ENCODE measurements around the gene TRNAU1AP.

DNA sequence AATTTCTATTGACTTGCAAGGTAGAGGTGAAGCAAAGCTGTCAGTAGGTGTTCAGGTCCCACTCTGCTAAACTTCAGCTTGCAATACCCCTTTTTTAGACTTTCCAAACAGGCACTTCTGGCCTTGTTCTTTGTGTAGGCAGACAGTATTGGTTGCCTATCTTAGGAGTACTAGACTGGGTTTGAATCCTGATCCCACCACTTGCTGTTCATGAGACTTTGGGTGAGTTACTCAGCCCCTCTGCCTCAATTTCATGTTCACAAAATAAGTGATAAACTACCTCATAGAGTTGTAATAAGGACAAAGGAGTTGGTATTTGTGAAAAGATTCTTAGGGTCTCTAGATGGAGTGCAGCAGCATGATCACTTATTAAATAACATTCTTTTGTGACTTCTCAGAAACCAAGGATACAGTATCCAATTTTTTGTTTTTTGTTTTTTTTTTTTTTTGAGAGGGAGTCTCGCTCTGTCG lies 41.9 kb upstream of the TRNAU1AP start:
- TF ChIP-seq, protein P1, sequence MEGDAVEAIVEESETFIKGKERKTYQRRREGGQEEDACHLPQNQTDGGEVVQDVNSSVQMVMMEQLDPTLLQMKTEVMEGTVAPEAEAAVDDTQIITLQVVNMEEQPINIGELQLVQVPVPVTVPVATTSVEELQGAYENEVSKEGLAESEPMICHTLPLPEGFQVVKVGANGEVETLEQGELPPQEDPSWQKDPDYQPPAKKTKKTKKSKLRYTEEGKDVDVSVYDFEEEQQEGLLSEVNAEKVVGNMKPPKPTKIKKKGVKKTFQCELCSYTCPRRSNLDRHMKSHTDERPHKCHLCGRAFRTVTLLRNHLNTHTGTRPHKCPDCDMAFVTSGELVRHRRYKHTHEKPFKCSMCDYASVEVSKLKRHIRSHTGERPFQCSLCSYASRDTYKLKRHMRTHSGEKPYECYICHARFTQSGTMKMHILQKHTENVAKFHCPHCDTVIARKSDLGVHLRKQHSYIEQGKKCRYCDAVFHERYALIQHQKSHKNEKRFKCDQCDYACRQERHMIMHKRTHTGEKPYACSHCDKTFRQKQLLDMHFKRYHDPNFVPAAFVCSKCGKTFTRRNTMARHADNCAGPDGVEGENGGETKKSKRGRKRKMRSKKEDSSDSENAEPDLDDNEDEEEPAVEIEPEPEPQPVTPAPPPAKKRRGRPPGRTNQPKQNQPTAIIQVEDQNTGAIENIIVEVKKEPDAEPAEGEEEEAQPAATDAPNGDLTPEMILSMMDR (IDR thresholded peaks at IDR 0.05 in 4 of 5, conservative IDR thresholded peaks at IDR 0.05 in 1 of 5): no peak
- no peak for TF ChIP-seq POLR2A (IDR thresholded peaks at IDR 0.05)

Data from gastrocnemius medialis (tissue), 4 donors.